Activated CD4-positive, alpha-beta T cell treated with anti-CD3 and anti-CD28 coated beads, Interleukin-2, amount 50 U/mL, for 16 hours (primary cell): ENCODE measurements around the gene MYO9B.

Experiments
- DNase-seq: peaks from one replicate; pipeline ENCODE4 v3.0.0-alpha.2; 2020

MYO9B gene

GRCh38 chr19:17063428-17063827, 12.1 kb upstream of the MYO9B start:
- DNase-seq, result no peak

- no peak for DNase-seq
Measured at GRCh38 chr19:17069193-17069592, 6.4 kb upstream of the MYO9B start.

GRCh38 chr19:17070421-17070820, 5.2 kb upstream of the MYO9B start:
- DNase-seq, result no peak

- no peak for DNase-seq
Measured at GRCh38 chr19:17070912-17071311, 4.7 kb upstream of the MYO9B start.

GRCh38 chr19:17073869-17074633, 1.5 kb upstream of the MYO9B start:
- DNase-seq, result no peak

GRCh38 chr19:17074634-17075034, 943 bp upstream of the MYO9B start:
- DNase-seq, result no peak

GRCh38 chr19:17075864-17076542, 426 bp downstream of the MYO9B start:
- DNase-seq, result peak; percentile 38

- DNase-seq, result peak; percentile 32
Measured at GRCh38 chr19:17076543-17076991, 990 bp downstream of the MYO9B start.

GRCh38 chr19:17077447-17078028, 2.0 kb downstream of the MYO9B start:
- DNase-seq, result no peak

- no peak for DNase-seq
Measured at GRCh38 chr19:17078036-17078919, 2.7 kb downstream of the MYO9B start.

GRCh38 chr19:17078920-17079709, 3.5 kb downstream of the MYO9B start:
- DNase-seq, result no peak

GRCh38 chr19:17079710-17080439, 4.3 kb downstream of the MYO9B start:
- peak; percentile 91 for DNase-seq

GRCh38 chr19:17080440-17080801, 4.8 kb downstream of the MYO9B start:
- no peak for DNase-seq

- DNase-seq, result no peak
Measured at GRCh38 chr19:17081672-17082630, 6.4 kb downstream of the MYO9B start.

GRCh38 chr19:17086120-17086519, 10.5 kb downstream of the MYO9B start:
- DNase-seq, result no peak

GRCh38 chr19:17086834-17087233, 11.3 kb downstream of the MYO9B start:
- no peak for DNase-seq

GRCh38 chr19:17088552-17088951, 13.0 kb downstream of the MYO9B start:
- DNase-seq, result no peak

GRCh38 chr19:17090583-17090982, 15.0 kb downstream of the MYO9B start:
- DNase-seq, result peak; percentile 28

- DNase-seq, result no peak
Measured at GRCh38 chr19:17091758-17092333, 16.3 kb downstream of the MYO9B start.

- DNase-seq, result no peak
Measured at GRCh38 chr19:17092696-17093095, 17.1 kb downstream of the MYO9B start.
